GM23338 (cell line): ENCODE data around the gene ANKMY2. TPM values are rescaled to one million over a fixed set of nuclear protein-coding genes. Genes with fewer than 3 reads are reported as not detected.

Experiments used
- ATAC-seq: fragments of 200-7000 bp; cut with Tn5 transposase; 3 replicates; pipeline ENCODE4 v1.9.1; 2020
- DNase-seq: peaks from one replicate; pipeline ENCODE4 v3.0.0-alpha.2; 2015; ENCODE audit warnings: low spot score
- H2AFZ ChIP-seq: fragments of 200-600 bp; sonication (generic); 2 replicates; pipeline ENCODE4 v1.8.0; 2016; ENCODE audit warnings: antibody characterized with exemption, mild to moderate bottlenecking, moderate library complexity
- H3F3A ChIP-seq: fragments of 200-600 bp; sonication (generic); replicated peaks from 2 replicates; pipeline ENCODE4 v1.8.0; 2017; ENCODE audit warnings: antibody characterized with exemption, mixed run types, low read depth
- H3K27ac ChIP-seq: fragments of 200-600 bp; sonication (generic); 2 replicates; pipeline ENCODE4 v1.6.1; 2016; ENCODE audit warnings: low read depth
- H3K27me3 ChIP-seq: fragments of 200-600 bp; sonication (generic); 2 replicates; pipeline ENCODE4 v1.8.0; 2016; ENCODE audit warnings: mild to moderate bottlenecking, mixed run types, moderate library complexity; ENCODE audit not compliant: insufficient read depth
- H3K36me3 ChIP-seq: fragments of 200-600 bp; sonication (generic); 2 replicates; pipeline ENCODE4 v1.8.0; 2016; ENCODE audit warnings: mild to moderate bottlenecking; ENCODE audit not compliant: insufficient read depth
- H3K4me1 ChIP-seq: fragments of 200-600 bp; sonication (generic); 2 replicates; pipeline ENCODE4 v1.8.0; 2016; ENCODE audit warnings: mild to moderate bottlenecking, moderate library complexity; ENCODE audit not compliant: insufficient read depth
- H3K4me2 ChIP-seq: fragments of 200-600 bp; sonication (generic); 2 replicates; pipeline ENCODE4 v1.7.1; 2017; ENCODE audit warnings: mixed run types
- H3K4me3 ChIP-seq: fragments of 200-600 bp; sonication (generic); 2 replicates; pipeline ENCODE4 v1.6.1; 2016; ENCODE audit warnings: mixed run types
- H3K79me2 ChIP-seq: fragments of 200-600 bp; sonication (generic); replicated peaks from 2 replicates; pipeline ENCODE4 v1.8.0; 2017; ENCODE audit warnings: mild to moderate bottlenecking; ENCODE audit not compliant: insufficient read depth
- H3K9me2 ChIP-seq: fragments of 200-600 bp; sonication (generic); 2 replicates; pipeline ENCODE4 v1.8.0; 2017; ENCODE audit not compliant: insufficient read depth
- H4K20me1 ChIP-seq: fragments of 200-600 bp; sonication (generic); replicated peaks from 2 replicates; pipeline ENCODE4 v1.8.0; 2017; ENCODE audit warnings: mild to moderate bottlenecking; ENCODE audit not compliant: insufficient read depth
- H3K27ac Mint-ChIP-seq: 2 replicates; pipeline ENCODE4 v1.8.0; 2020; ENCODE audit warnings: inconsistent platforms, mild to moderate bottlenecking, moderate library complexity, mixed read lengths
- H3K27me3 Mint-ChIP-seq: 3 replicates; pipeline ENCODE4 v1.8.0; 2022; ENCODE audit warnings: low read depth, mild to moderate bottlenecking, moderate library complexity, mixed read lengths, inconsistent platforms; ENCODE audit not compliant: insufficient read depth, poor library complexity
- H3K36me3 Mint-ChIP-seq: 3 replicates; pipeline ENCODE4 v1.8.0; 2021; ENCODE audit warnings: low read depth, mild to moderate bottlenecking, inconsistent platforms, moderate library complexity, mixed read lengths
- H3K4me1 Mint-ChIP-seq: 3 replicates; pipeline ENCODE4 v1.8.0; 2020; ENCODE audit warnings: mild to moderate bottlenecking, inconsistent platforms, mixed read lengths
- H3K4me3 Mint-ChIP-seq: 3 replicates; pipeline ENCODE4 v1.8.0; 2021; ENCODE audit warnings: moderate library complexity, mild to moderate bottlenecking, inconsistent platforms, mixed read lengths
- H3K9me3 Mint-ChIP-seq: 3 replicates; pipeline ENCODE4 v1.8.0; 2020; ENCODE audit warnings: moderate library complexity, mild to moderate bottlenecking, inconsistent platforms, mixed read lengths
- CREB1 ChIP-seq: fragments of 250-450 bp; sonication (Bioruptor Pico); IDR thresholded peaks from 2 replicates; pipeline ENCODE4 v1.5.0; 2020; ENCODE audit warnings: low read depth, mild to moderate bottlenecking, moderate library complexity
- EZH2 ChIP-seq: fragments of 200-600 bp; sonication (generic); IDR thresholded peaks from one replicate; pipeline ENCODE4 v1.8.0; 2017; ENCODE audit warnings: antibody characterized with exemption, mild to moderate bottlenecking, low read depth; ENCODE audit not compliant: unreplicated experiment
- EZH2phosphoT487 ChIP-seq: fragments of 200-600 bp; sonication (generic); IDR thresholded peaks from one replicate; pipeline ENCODE4 v1.8.1; 2018; ENCODE audit warnings: antibody characterized with exemption; ENCODE audit not compliant: unreplicated experiment
- JUNB ChIP-seq: IDR thresholded peaks from one replicate; pipeline ENCODE4 v1.6.1; 2016; ENCODE audit warnings: antibody characterized with exemption; ENCODE audit not compliant: unreplicated experiment
- NANOG ChIP-seq: IDR thresholded peaks from 2 replicates; pipeline ENCODE4 v1.6.1; 2016; ENCODE audit warnings: antibody characterized with exemption, borderline replicate concordance
- POLR2AphosphoS5 ChIP-seq: IDR thresholded peaks from 2 replicates; pipeline ENCODE4 v1.6.1; 2016; ENCODE audit warnings: antibody characterized with exemption, low read depth
- STAT1 ChIP-seq: IDR thresholded peaks from one replicate; pipeline ENCODE4 v1.6.1; 2016; ENCODE audit warnings: antibody characterized with exemption; ENCODE audit not compliant: unreplicated experiment
- ZNF114 ChIP-seq: fragments of 250-450 bp; sonication (Bioruptor Pico); IDR thresholded peaks from 2 replicates; pipeline ENCODE4 v1.5.0; 2020; ENCODE audit warnings: mild to moderate bottlenecking, moderate library complexity
- ZNF331 ChIP-seq: fragments of 250-450 bp; sonication (Bioruptor Pico); IDR thresholded peaks from 2 replicates; pipeline ENCODE4 v1.5.0; 2020; ENCODE audit warnings: low read depth, mild to moderate bottlenecking, moderate library complexity
- polyA plus RNA-seq: library from polyadenylated mRNA; unstranded; fragments of >200 nt; fragmentation: Nextera tagmentation; extraction: Ambion mirVana; gene quantifications from 2 replicates; pipeline ENCODE4 v1.2.1, GENCODE V29; 2016
- total RNA-seq: library from RNA; depleted of rRNA; stranded (reverse); fragments of >200 nt; shearing (Covaris generic); gene quantifications from 2 replicates; pipeline ENCODE4 v1.2.3, GENCODE V29; 2014
- TF ChIP-seq, protein P1 (sequence below): IDR thresholded peaks from one replicate; pipeline ENCODE4 v1.6.1; 2018; ENCODE audit warnings: antibody characterized with exemption; ENCODE audit not compliant: unreplicated experiment
- TF ChIP-seq, protein P2 (sequence below): IDR thresholded peaks from 2 replicates; pipeline ENCODE4 v1.6.1; 2016; ENCODE audit warnings: antibody characterized with exemption
- TF ChIP-seq, protein P3 (sequence below), 2 experiments: fragments of 200-600 bp in 1 of 2; sonication (generic) in 1 of 2; conservative IDR thresholded peaks; 2 replicates each; pipeline versions ENCODE4 v1.5.1 to v1.6.1; 2016 to 2017; ENCODE audit warnings: antibody characterized with exemption in 2 of 2, low read depth in 2 of 2, mild to moderate bottlenecking in 2 of 2, moderate library complexity in 1 of 2
- TF ChIP-seq, protein P4 (sequence below): fragments of 250-450 bp; sonication (Bioruptor Pico); IDR thresholded peaks from 2 replicates; pipeline ENCODE4 v1.5.0; 2020; ENCODE audit warnings: mild to moderate bottlenecking, moderate library complexity

Gene ANKMY2
- total and polyA plus RNA-seq, 2 experiments from 2014 or later, result 4.4 to 9.5 TPM

DNA sequence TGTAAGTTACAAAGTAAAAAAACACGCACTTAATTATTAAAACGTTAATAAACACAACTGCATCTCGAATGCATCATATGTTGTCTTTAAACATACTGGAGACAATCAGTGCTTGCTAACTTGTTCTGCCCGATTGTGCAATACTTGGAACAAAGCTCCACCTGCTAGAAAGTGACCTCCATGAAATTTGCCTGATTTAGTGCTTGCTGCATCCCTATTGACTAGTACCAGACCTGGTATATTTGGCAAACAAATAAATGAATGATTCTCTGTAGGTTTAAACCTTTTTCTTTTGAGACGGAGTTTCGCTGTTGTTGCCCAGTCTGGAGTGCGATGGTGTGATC is 6.7 kb upstream of the ANKMY2 start:
- Mint-ChIP-seq H3K27ac (no peak overlapping the region), H3K36me3 (no peaks in the 10 kb centered on the region), H3K4me3 (no peak overlapping the region), H3K27me3 (no peaks in the 10 kb centered on the region), H3K4me1 (peaks cover 53% of the 10 kb centered on the region), H3K9me3 (no peaks in the 10 kb centered on the region)
- ATAC-seq (no peak), DNase-seq (no peak)
- no peak overlapping the region for H3K27ac ChIP-seq
- peaks cover 66% of the 10 kb centered on the region for H4K20me1 ChIP-seq
- no peak overlapping the region for H3K4me3 ChIP-seq
- H3K4me1 ChIP-seq, result peaks cover 32% of the 10 kb centered on the region
- H3K79me2 ChIP-seq, result peaks cover 100% of the 10 kb centered on the region
- TF ChIP-seq, protein P1, sequence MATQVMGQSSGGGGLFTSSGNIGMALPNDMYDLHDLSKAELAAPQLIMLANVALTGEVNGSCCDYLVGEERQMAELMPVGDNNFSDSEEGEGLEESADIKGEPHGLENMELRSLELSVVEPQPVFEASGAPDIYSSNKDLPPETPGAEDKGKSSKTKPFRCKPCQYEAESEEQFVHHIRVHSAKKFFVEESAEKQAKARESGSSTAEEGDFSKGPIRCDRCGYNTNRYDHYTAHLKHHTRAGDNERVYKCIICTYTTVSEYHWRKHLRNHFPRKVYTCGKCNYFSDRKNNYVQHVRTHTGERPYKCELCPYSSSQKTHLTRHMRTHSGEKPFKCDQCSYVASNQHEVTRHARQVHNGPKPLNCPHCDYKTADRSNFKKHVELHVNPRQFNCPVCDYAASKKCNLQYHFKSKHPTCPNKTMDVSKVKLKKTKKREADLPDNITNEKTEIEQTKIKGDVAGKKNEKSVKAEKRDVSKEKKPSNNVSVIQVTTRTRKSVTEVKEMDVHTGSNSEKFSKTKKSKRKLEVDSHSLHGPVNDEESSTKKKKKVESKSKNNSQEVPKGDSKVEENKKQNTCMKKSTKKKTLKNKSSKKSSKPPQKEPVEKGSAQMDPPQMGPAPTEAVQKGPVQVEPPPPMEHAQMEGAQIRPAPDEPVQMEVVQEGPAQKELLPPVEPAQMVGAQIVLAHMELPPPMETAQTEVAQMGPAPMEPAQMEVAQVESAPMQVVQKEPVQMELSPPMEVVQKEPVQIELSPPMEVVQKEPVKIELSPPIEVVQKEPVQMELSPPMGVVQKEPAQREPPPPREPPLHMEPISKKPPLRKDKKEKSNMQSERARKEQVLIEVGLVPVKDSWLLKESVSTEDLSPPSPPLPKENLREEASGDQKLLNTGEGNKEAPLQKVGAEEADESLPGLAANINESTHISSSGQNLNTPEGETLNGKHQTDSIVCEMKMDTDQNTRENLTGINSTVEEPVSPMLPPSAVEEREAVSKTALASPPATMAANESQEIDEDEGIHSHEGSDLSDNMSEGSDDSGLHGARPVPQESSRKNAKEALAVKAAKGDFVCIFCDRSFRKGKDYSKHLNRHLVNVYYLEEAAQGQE, result no peak
- TF ChIP-seq ZNF331, result no peak
- TF ChIP-seq, protein P2, sequence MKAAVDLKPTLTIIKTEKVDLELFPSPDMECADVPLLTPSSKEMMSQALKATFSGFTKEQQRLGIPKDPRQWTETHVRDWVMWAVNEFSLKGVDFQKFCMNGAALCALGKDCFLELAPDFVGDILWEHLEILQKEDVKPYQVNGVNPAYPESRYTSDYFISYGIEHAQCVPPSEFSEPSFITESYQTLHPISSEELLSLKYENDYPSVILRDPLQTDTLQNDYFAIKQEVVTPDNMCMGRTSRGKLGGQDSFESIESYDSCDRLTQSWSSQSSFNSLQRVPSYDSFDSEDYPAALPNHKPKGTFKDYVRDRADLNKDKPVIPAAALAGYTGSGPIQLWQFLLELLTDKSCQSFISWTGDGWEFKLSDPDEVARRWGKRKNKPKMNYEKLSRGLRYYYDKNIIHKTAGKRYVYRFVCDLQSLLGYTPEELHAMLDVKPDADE, result no peak
- no peak for TF ChIP-seq STAT1
- no peak for TF ChIP-seq EZH2phosphoT487
- no peak for TF ChIP-seq JUNB
- no peak for TF ChIP-seq NANOG
- no peak for TF ChIP-seq POLR2AphosphoS5
- TF ChIP-seq, protein P3, sequence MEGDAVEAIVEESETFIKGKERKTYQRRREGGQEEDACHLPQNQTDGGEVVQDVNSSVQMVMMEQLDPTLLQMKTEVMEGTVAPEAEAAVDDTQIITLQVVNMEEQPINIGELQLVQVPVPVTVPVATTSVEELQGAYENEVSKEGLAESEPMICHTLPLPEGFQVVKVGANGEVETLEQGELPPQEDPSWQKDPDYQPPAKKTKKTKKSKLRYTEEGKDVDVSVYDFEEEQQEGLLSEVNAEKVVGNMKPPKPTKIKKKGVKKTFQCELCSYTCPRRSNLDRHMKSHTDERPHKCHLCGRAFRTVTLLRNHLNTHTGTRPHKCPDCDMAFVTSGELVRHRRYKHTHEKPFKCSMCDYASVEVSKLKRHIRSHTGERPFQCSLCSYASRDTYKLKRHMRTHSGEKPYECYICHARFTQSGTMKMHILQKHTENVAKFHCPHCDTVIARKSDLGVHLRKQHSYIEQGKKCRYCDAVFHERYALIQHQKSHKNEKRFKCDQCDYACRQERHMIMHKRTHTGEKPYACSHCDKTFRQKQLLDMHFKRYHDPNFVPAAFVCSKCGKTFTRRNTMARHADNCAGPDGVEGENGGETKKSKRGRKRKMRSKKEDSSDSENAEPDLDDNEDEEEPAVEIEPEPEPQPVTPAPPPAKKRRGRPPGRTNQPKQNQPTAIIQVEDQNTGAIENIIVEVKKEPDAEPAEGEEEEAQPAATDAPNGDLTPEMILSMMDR (conservative IDR thresholded peaks at IDR 0.05; ENCODE audit: low read depth in 2 of 2), result no peak
- no peak for TF ChIP-seq ZNF114 (CRISPR knock-in tag)
- TF ChIP-seq, protein P4, sequence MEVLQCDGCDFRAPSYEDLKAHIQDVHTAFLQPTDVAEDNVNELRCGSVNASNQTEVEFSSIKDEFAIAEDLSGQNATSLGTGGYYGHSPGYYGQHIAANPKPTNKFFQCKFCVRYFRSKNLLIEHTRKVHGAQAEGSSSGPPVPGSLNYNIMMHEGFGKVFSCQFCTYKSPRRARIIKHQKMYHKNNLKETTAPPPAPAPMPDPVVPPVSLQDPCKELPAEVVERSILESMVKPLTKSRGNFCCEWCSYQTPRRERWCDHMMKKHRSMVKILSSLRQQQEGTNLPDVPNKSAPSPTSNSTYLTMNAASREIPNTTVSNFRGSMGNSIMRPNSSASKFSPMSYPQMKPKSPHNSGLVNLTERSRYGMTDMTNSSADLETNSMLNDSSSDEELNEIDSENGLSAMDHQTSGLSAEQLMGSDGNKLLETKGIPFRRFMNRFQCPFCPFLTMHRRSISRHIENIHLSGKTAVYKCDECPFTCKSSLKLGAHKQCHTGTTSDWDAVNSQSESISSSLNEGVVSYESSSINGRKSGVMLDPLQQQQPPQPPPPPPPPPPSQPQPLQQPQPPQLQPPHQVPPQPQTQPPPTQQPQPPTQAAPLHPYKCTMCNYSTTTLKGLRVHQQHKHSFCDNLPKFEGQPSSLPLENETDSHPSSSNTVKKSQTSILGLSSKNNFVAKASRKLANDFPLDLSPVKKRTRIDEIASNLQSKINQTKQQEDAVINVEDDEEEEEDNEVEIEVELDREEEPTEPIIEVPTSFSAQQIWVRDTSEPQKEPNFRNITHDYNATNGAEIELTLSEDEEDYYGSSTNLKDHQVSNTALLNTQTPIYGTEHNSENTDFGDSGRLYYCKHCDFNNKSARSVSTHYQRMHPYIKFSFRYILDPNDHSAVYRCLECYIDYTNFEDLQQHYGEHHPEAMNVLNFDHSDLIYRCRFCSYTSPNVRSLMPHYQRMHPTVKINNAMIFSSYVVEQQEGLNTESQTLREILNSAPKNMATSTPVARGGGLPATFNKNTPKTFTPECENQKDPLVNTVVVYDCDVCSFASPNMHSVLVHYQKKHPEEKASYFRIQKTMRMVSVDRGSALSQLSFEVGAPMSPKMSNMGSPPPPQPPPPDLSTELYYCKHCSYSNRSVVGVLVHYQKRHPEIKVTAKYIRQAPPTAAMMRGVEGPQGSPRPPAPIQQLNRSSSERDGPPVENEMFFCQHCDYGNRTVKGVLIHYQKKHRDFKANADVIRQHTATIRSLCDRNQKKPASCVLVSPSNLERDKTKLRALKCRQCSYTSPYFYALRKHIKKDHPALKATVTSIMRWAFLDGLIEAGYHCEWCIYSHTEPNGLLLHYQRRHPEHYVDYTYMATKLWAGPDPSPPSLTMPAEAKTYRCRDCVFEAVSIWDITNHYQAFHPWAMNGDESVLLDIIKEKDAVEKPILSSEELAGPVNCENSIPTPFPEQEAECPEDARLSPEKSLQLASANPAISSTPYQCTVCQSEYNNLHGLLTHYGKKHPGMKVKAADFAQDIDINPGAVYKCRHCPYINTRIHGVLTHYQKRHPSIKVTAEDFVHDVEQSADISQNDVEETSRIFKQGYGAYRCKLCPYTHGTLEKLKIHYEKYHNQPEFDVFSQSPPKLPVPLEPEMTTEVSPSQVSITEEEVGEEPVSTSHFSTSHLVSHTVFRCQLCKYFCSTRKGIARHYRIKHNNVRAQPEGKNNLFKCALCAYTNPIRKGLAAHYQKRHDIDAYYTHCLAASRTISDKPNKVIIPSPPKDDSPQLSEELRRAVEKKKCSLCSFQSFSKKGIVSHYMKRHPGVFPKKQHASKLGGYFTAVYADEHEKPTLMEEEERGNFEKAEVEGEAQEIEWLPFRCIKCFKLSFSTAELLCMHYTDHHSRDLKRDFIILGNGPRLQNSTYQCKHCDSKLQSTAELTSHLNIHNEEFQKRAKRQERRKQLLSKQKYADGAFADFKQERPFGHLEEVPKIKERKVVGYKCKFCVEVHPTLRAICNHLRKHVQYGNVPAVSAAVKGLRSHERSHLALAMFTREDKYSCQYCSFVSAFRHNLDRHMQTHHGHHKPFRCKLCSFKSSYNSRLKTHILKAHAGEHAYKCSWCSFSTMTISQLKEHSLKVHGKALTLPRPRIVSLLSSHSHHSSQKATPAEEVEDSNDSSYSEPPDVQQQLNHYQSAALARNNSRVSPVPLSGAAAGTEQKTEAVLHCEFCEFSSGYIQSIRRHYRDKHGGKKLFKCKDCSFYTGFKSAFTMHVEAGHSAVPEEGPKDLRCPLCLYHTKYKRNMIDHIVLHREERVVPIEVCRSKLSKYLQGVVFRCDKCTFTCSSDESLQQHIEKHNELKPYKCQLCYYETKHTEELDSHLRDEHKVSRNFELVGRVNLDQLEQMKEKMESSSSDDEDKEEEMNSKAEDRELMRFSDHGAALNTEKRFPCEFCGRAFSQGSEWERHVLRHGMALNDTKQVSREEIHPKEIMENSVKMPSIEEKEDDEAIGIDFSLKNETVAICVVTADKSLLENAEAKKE (CRISPR knock-in tag), result no peak
- TF ChIP-seq EZH2, result no peak
- no peak for TF ChIP-seq CREB1 (CRISPR knock-in tag)
- no peaks in the 10 kb centered on the region for H3K9me2 ChIP-seq
- H2AFZ ChIP-seq, result no peak overlapping the region
- H3K27me3 ChIP-seq, result no peaks in the 10 kb centered on the region
- no peaks in the 10 kb centered on the region for H3F3A ChIP-seq
- H3K4me2 ChIP-seq, result no peak overlapping the region
- H3K36me3 ChIP-seq, result no peaks in the 10 kb centered on the region
